Neural progenitor cell (in vitro differentiated cells): ENCODE results near the gene BCAR1.

Experiments used
- CTCF ChIP-seq: fragments of 200-600 bp; sonication (generic); IDR thresholded peaks from 2 replicates; pipeline ENCODE4 v1.5.1; 2017; ENCODE audit warnings: antibody characterized with exemption, mild to moderate bottlenecking
- EZH2phosphoT487 ChIP-seq: fragments of 200-600 bp; sonication (generic); IDR thresholded peaks from 2 replicates; pipeline ENCODE4 v1.6.1; 2017; ENCODE audit warnings: antibody characterized with exemption

GRCh38 chr16:75236232-75236631, 15.2 kb downstream of the BCAR1 start:
- TF ChIP-seq CTCF (no peak), EZH2phosphoT487 (no peak)
